Measurements from ENCODE around the gene EBF3. TPM values are rescaled to one million over a fixed set of nuclear protein-coding genes. Genes with fewer than 3 reads are reported as not detected.

EBF3 gene
- total RNA-seq, 2 experiments from 2014 or later: not detected

DNA sequence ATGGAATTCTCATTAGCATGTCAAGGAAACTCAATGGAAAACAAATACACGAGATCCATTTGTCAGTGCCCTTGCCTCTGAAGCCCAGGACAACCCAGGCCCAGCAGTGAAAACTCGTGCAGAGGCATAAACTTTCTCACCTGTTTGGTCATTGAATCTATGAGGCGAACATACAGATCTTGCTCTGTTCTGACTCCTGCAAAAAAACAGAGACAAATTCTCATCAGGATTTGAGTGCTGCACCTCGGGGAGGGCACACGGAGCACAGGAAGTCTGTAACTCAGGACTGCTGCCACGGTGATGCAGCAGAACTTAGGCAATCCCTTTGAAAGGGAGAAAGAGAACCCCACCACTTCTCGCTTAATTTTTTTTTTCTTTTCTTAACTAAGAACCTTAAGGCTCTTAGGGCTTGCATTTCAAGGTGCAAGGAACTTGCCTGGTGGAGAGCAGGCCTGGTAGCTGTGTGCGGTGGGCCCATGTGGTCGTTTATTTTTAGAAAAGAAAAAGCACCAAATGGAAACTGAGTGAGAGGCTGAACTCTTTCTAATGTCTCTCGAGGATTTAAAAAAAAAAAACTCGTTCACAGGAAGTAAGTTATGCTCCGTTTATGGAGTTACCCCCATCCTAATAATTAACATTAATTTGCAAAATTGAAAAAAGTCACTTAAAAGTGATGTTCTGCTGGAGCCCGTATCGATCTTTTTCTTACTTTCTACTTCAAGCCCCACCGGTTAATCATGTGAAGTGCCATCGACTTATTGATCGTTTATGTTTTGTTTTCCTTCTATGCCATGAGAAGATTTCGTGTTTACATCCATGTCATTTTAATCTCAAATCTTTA, 1.8 kb downstream of the EBF3 start:
- Mint-ChIP-seq H3K36me3 (ENCODE audit: low read depth) (no peaks in the 10 kb centered on the region), H3K27me3 (ENCODE audit: low read depth) (peaks cover 60% of the 10 kb centered on the region), H3K4me3 (peak overlapping the region; percentile 42), H3K9me3 (no peaks in the 10 kb centered on the region), H3K27ac (no peak overlapping the region), H3K4me1 (ENCODE audit: low read depth) (peaks cover 28% of the 10 kb centered on the region)
- intact Hi-C loops (cut with micrococcal nuclease): loop anchor here (1.0 to 5.0 kb wide), 2 partner anchors 9 to 495 kb away; partner anchors contain the start of gene MGMT
- CTCF ChIA-PET: interaction anchor here (0.6 to 1.5 kb wide), 2 partner anchors 8 to 1830 kb away, joined by 3 to 5 read pairs; no protein-coding TSS in a partner anchor
- DNase-seq: no peak

DNA sequence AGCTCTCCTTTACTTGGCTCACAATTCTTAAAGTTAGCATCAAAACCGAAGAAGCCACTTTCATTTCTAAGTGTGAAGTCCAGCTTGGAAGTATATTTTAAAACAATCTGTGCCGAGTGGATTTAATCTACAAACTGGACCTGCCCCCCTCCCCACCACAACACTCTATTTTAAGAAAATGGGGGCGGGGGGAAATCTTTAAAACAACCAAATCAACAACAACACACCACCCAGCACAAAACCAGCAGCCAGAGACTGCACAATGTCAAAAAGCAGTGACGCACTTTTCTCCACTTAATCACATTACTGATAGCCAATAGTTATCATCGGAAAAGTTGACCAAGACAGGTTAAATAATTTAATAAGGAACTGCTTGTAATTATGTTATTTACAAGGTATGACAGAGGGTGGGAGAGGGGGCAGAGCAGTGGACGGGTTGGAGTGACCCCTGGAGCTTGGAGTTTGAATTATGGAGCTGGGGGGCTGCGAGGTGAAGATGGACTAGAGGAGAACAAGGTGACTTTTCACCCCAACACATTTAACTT, 2.8 kb downstream of the EBF3 start:
- intact Hi-C loops (cut with micrococcal nuclease): loop anchor here (5.0 kb wide), 1 partner anchor 494 kb away; the partner anchor contains the start of gene MGMT
- H3K4me3 Mint-ChIP-seq: no peak overlapping the region
- no peak overlapping the region for H3K27ac Mint-ChIP-seq
- H3K4me1 Mint-ChIP-seq (ENCODE audit: low read depth): peaks cover 26% of the 10 kb centered on the region
- no peak for DNase-seq
- CTCF ChIA-PET: interaction anchor here (1.5 kb wide), 1 partner anchor 9 kb away, joined by 5 read pairs; no protein-coding TSS in a partner anchor
- no peaks in the 10 kb centered on the region for H3K36me3 Mint-ChIP-seq (ENCODE audit: low read depth)
- no peaks in the 10 kb centered on the region for H3K9me3 Mint-ChIP-seq
- H3K27me3 Mint-ChIP-seq (ENCODE audit: low read depth): peaks cover 65% of the 10 kb centered on the region

GRCh38 chr10:129960481-129961156, 3.5 kb downstream of the EBF3 start:
- intact Hi-C loops (cut with micrococcal nuclease): loop anchor here (5.0 kb wide), 1 partner anchor 493 kb away; the partner anchor contains the start of gene MGMT
- Mint-ChIP-seq H3K4me1 (ENCODE audit: low read depth) (peaks cover 26% of the 10 kb centered on the region), H3K9me3 (no peaks in the 10 kb centered on the region), H3K27me3 (ENCODE audit: low read depth) (peaks cover 64% of the 10 kb centered on the region), H3K4me3 (no peak overlapping the region), H3K36me3 (ENCODE audit: low read depth) (no peaks in the 10 kb centered on the region), H3K27ac (no peak overlapping the region)
- CTCF ChIA-PET: interaction anchor here (0.9 to 1.5 kb wide), 2 partner anchors 10 kb away, joined by 5 read pairs; no protein-coding TSS in a partner anchor
- no peak for DNase-seq

GRCh38 chr10:129959544-129960480, 4.3 kb downstream of the EBF3 start:
- intact Hi-C loops (cut with micrococcal nuclease): loop anchor here (5.0 kb wide), 1 partner anchor 493 kb away; the partner anchor contains the start of gene MGMT
- Mint-ChIP-seq H3K9me3 (no peaks in the 10 kb centered on the region), H3K4me1 (ENCODE audit: low read depth) (peaks cover 24% of the 10 kb centered on the region), H3K27me3 (ENCODE audit: low read depth) (peaks cover 67% of the 10 kb centered on the region), H3K4me3 (no peak overlapping the region), H3K36me3 (ENCODE audit: low read depth) (no peaks in the 10 kb centered on the region), H3K27ac (no peak overlapping the region)
- CTCF ChIA-PET: interaction anchor here (0.9 kb wide), 1 partner anchor 11 kb away, joined by 5 read pairs; no protein-coding TSS in a partner anchor
- DNase-seq: no peak

- H3K27me3 Mint-ChIP-seq (ENCODE audit: low read depth): peaks cover 70% of the 10 kb centered on the region
- peak overlapping the region; percentile 58 for H3K4me3 Mint-ChIP-seq
- H3K36me3 Mint-ChIP-seq (ENCODE audit: low read depth): no peaks in the 10 kb centered on the region
- intact Hi-C loops (cut with micrococcal nuclease): loop anchor here (1.0 kb wide), 1 partner anchor 10 kb away; no protein-coding TSS in a partner anchor
- DNase-seq: no peak
- no peak overlapping the region for H3K27ac Mint-ChIP-seq
- CTCF ChIA-PET: no interaction called here
- H3K4me1 Mint-ChIP-seq (ENCODE audit: low read depth): peaks cover 21% of the 10 kb centered on the region
- no peaks in the 10 kb centered on the region for H3K9me3 Mint-ChIP-seq
Measured at GRCh38 chr10:129958629-129959543, 5.2 kb downstream of the EBF3 start.

GRCh38 chr10:129958148-129958628, 5.9 kb downstream of the EBF3 start:
- CTCF ChIA-PET: no interaction called here
- H3K36me3 Mint-ChIP-seq (ENCODE audit: low read depth): no peaks in the 10 kb centered on the region

GRCh38 chr10:129956876-129957673, 7.0 kb downstream of the EBF3 start:
- no peak overlapping the region for H3K27ac Mint-ChIP-seq
- H3K36me3 Mint-ChIP-seq (ENCODE audit: low read depth): no peaks in the 10 kb centered on the region
- peaks cover 17% of the 10 kb centered on the region for H3K4me1 Mint-ChIP-seq (ENCODE audit: low read depth)
- H3K4me3 Mint-ChIP-seq: no peak overlapping the region
- peaks cover 64% of the 10 kb centered on the region for H3K27me3 Mint-ChIP-seq (ENCODE audit: low read depth)
- H3K9me3 Mint-ChIP-seq: no peaks in the 10 kb centered on the region
- intact Hi-C loops (cut with micrococcal nuclease): no loop called here
- CTCF ChIA-PET: interaction anchor here (0.8 to 1.2 kb wide), 2 partner anchors 13 to 14 kb away, joined by 3 to 5 read pairs; no protein-coding TSS in a partner anchor
- DNase-seq: no peak

More at GRCh38 chr10:129958148-129958628, 5.9 kb downstream of the EBF3 start:
- DNase-seq: no peak
- H3K4me1 Mint-ChIP-seq (ENCODE audit: low read depth): peaks cover 21% of the 10 kb centered on the region
- H3K9me3 Mint-ChIP-seq: no peaks in the 10 kb centered on the region
- H3K27me3 Mint-ChIP-seq (ENCODE audit: low read depth): peaks cover 68% of the 10 kb centered on the region
- intact Hi-C loops (cut with micrococcal nuclease): loop anchor here (1.0 kb wide), 1 partner anchor 11 kb away; no protein-coding TSS in a partner anchor
- H3K4me3 Mint-ChIP-seq: peak overlapping the region; percentile 58
- H3K27ac Mint-ChIP-seq: no peak overlapping the region

DNA sequence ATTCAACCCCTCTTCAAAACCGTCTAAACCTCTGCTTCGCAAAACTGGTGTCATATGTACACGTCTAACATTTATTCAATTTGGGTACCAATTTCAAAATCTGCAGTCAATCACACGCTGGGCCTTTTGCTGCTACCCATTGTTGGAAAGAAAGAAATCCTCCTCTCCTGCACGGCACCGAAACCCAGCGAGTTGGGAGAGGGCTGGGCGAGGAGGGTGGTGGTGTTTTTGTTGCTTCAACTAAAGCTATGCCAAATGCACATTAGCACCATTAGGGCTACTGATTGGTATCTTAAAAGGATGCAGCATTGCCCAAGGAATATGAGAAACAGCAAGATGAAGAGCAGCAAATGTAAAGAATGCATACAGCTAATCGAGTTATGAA, 7.8 kb downstream of the EBF3 start:
- Mint-ChIP-seq H3K27me3 (ENCODE audit: low read depth) (peaks cover 59% of the 10 kb centered on the region), H3K9me3 (no peaks in the 10 kb centered on the region), H3K36me3 (ENCODE audit: low read depth) (no peaks in the 10 kb centered on the region), H3K4me1 (ENCODE audit: low read depth) (peaks cover 16% of the 10 kb centered on the region), H3K27ac (no peak overlapping the region), H3K4me3 (no peak overlapping the region)
- CTCF ChIA-PET: interaction anchor here (1.2 kb wide), 1 partner anchor 15 kb away, joined by 5 read pairs; no protein-coding TSS in a partner anchor
- DNase-seq: no peak
- intact Hi-C loops (cut with micrococcal nuclease): no loop called here

GRCh38 chr10:129955601-129956285, 8.3 kb downstream of the EBF3 start:
- intact Hi-C loops (cut with micrococcal nuclease): no loop called here
- Mint-ChIP-seq H3K36me3 (ENCODE audit: low read depth) (no peaks in the 10 kb centered on the region), H3K27me3 (ENCODE audit: low read depth) (peaks cover 53% of the 10 kb centered on the region), H3K27ac (no peak overlapping the region), H3K4me3 (no peak overlapping the region), H3K4me1 (ENCODE audit: low read depth) (peaks cover 12% of the 10 kb centered on the region), H3K9me3 (no peaks in the 10 kb centered on the region)
- DNase-seq: no peak
- CTCF ChIA-PET: interaction anchor here (1.2 kb wide), 1 partner anchor 16 kb away, joined by 5 read pairs; no protein-coding TSS in a partner anchor
